IPS-18a (cell line): ENCODE results near the gene GPR146.

Experiments used
- H3K27ac ChIP-seq: one replicate; pipeline ENCODE4 v1.5.1; 2013; ENCODE audit warnings: low read length
- H3K27me3 ChIP-seq: one replicate; pipeline ENCODE4 v1.6.1; 2013; ENCODE audit warnings: mild to moderate bottlenecking, low read length; ENCODE audit not compliant: control insufficient read depth, insufficient read depth
- H3K36me3 ChIP-seq: one replicate; pipeline ENCODE4 v1.6.1; 2013; ENCODE audit warnings: low read depth, low read length; ENCODE audit not compliant: control insufficient read depth
- H3K4me1 ChIP-seq: one replicate; pipeline ENCODE4 v1.6.1; 2013; ENCODE audit warnings: low read depth, low read length; ENCODE audit not compliant: control insufficient read depth
- H3K4me3 ChIP-seq: one replicate; pipeline ENCODE4 v1.5.1; 2013; ENCODE audit warnings: low read length
- H3K9ac ChIP-seq: one replicate; pipeline ENCODE4 v1.6.1; 2013; ENCODE audit warnings: mild to moderate bottlenecking, low read length, moderate library complexity
- H3K9me3 ChIP-seq: one replicate; pipeline ENCODE4 v1.6.1; 2013; ENCODE audit warnings: low read depth, low read length; ENCODE audit not compliant: control insufficient read depth

Gene GPR146

DNA sequence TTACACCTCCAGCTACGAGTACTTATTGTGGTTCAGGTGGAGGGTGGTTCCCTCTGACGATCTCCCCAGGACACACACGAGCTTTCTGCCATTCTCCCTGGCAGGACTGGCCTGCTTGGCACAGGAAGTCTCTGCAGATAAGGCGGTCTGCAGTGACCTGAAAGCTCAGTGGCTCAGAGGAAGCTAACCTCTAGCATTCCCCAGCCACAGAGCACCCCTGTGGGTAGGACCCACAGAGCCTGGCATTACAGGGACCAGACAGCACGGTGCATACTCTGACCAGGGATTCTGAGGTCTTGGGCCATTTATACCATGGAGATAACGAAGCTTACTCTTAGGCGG, 1.9 kb upstream of the GPR146 start:
- Histone ChIP-seq H3K4me1 (peaks cover 16% of the 10 kb centered on the region), H3K9ac (no peak overlapping the region), H3K4me3 (no peak overlapping the region), H3K27ac (no peak overlapping the region), H3K27me3 (no peaks in the 10 kb centered on the region), H3K9me3 (no peaks in the 10 kb centered on the region), H3K36me3 (no peaks in the 10 kb centered on the region)

DNA sequence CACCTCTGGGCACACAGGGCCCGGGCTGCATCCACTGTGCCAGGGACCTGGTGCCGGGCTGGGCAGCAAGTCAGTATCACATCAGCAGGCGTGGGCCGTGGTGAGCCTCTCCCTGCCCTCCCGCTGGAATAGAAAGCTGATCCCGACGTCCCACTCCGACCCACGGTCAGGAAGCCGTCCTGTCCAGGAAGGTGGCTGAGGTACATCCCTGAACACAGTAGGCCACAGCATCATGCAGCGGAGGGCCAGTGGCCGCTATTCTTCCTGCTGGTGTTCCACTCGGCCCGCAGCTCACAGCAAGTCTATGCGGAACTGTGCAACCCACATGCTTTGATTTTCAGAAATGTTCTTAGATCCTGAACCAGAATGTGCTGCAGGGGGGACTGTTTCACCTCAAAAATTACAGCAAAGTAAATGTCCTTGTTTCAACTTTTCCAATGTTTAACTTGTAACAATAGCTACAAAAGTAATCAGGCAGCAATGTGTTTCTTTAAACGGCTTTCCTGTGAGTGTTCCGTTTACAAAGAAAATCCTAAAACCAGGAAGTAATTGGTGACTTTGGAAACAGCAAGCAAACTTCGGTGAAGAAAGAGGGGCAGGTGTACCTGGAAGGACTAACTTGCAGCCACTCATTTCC, 676 bp upstream of the GPR146 start:
- H3K27me3 ChIP-seq, result no peaks in the 10 kb centered on the region
- peak overlapping the region; percentile 54 for H3K4me3 ChIP-seq
- peak overlapping the region; percentile 70 for H3K9ac ChIP-seq
- no peaks in the 10 kb centered on the region for H3K36me3 ChIP-seq
- peak overlapping the region; percentile 60 for H3K27ac ChIP-seq
- H3K9me3 ChIP-seq, result no peaks in the 10 kb centered on the region
- peaks cover 16% of the 10 kb centered on the region for H3K4me1 ChIP-seq

GRCh38 chr7:1045069-1046063, 1.0 kb downstream of the GPR146 start:
- no peak overlapping the region for H3K9ac ChIP-seq
- no peak overlapping the region for H3K27ac ChIP-seq
- H3K27me3 ChIP-seq, result no peaks in the 10 kb centered on the region
- peak overlapping the region; percentile 57 for H3K4me3 ChIP-seq
- H3K36me3 ChIP-seq, result no peaks in the 10 kb centered on the region
- H3K9me3 ChIP-seq, result no peaks in the 10 kb centered on the region
- H3K4me1 ChIP-seq, result peaks cover 16% of the 10 kb centered on the region

- Histone ChIP-seq H3K9me3 (no peaks in the 10 kb centered on the region), H3K4me3 (no peak overlapping the region), H3K9ac (no peak overlapping the region), H3K36me3 (no peaks in the 10 kb centered on the region), H3K4me1 (peaks cover 16% of the 10 kb centered on the region), H3K27ac (no peak overlapping the region), H3K27me3 (no peaks in the 10 kb centered on the region)
Observed at GRCh38 chr7:1046722-1047679, 2.7 kb downstream of the GPR146 start.

- Histone ChIP-seq H3K4me3 (no peak overlapping the region), H3K27me3 (no peaks in the 10 kb centered on the region), H3K36me3 (no peaks in the 10 kb centered on the region), H3K9ac (no peak overlapping the region), H3K9me3 (no peaks in the 10 kb centered on the region), H3K4me1 (peaks cover 17% of the 10 kb centered on the region), H3K27ac (no peak overlapping the region)
Observed at GRCh38 chr7:1049006-1049741, 4.8 kb downstream of the GPR146 start.

GRCh38 chr7:1049801-1050200, 5.5 kb downstream of the GPR146 start:
- Histone ChIP-seq H3K4me3 (no peak overlapping the region), H3K9ac (no peak overlapping the region), H3K4me1 (peaks cover 17% of the 10 kb centered on the region), H3K9me3 (no peaks in the 10 kb centered on the region), H3K27ac (no peak overlapping the region), H3K27me3 (no peaks in the 10 kb centered on the region), H3K36me3 (no peaks in the 10 kb centered on the region)

DNA sequence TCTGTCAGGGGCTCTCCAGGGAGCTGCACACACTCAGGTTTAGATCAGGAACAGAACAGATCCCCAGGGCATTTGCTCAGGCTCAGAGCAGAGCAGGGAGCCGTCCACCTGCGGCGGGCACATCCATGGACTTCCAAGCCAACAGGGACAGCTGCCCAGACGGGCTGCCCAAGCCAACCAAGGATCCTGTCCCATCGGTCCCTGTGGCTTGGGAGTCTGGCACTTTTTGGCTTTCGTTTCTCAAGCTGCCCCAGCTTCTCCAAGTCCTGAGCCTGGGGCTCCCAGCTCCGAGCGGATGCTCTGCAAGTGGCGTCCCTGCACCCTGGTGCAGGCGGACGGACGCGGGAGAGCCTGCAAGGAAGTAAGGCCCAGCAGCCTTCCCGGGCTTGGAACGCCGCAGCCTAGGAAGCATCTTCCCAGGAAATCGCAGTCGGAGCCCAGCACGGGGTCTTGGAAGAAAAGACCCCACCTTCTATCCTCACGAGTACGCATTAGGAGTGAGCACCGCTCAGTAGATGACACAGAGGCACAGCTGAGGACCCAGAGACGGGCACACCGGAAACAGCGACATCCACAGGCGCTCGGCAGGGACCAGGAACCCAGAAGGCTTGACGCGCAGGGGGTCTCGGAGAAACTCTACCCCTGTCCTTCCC, 6.0 kb downstream of the GPR146 start:
- Histone ChIP-seq H3K9ac (no peak overlapping the region), H3K27me3 (no peaks in the 10 kb centered on the region), H3K4me3 (no peak overlapping the region), H3K36me3 (no peaks in the 10 kb centered on the region), H3K9me3 (no peaks in the 10 kb centered on the region), H3K4me1 (peaks cover 12% of the 10 kb centered on the region), H3K27ac (no peak overlapping the region)

DNA sequence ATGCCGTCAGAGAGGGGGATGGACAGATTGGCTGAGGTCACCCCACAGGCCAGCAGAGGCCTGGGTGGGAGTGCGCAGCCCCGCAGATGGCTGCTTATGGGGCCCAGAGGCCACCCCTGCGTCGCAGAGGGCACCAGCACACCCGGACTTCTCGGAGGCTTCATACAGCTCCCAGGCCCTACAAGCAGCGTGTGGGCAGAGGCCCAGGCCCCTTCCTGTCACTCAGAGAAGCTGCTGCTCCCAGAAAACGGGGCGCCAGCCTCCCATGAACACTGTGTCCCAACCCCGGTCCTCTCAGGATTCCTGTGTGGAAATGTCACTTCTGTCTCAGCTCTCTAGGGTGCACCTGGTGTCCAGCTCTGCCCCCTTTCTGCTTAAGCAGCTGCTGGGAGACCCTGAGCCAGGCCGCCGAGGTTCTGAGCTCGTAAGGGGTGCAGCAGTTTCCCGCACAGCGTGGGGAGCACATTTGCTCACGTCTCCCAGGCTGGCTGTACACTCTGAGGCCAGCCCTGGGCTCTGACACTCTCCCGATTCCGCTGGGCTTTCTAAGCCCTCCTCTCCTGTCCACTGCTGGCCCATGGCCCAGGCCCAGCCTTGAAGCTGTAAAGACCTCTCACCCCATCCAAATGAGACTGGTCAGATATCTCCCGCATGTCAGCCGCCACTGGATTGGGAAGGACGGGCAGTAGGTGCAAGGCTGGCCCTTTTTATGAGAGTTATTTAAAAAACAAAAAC, 6.8 kb downstream of the GPR146 start:
- no peaks in the 10 kb centered on the region for H3K36me3 ChIP-seq
- no peak overlapping the region for H3K9ac ChIP-seq
- no peak overlapping the region for H3K4me3 ChIP-seq
- no peaks in the 10 kb centered on the region for H3K27me3 ChIP-seq
- no peaks in the 10 kb centered on the region for H3K9me3 ChIP-seq
- peaks cover 11% of the 10 kb centered on the region for H3K4me1 ChIP-seq
- H3K27ac ChIP-seq, result no peak overlapping the region

GRCh38 chr7:1052031-1052818, 7.9 kb downstream of the GPR146 start:
- Histone ChIP-seq H3K4me1 (peaks cover 11% of the 10 kb centered on the region), H3K9ac (no peak overlapping the region), H3K4me3 (no peak overlapping the region), H3K36me3 (no peaks in the 10 kb centered on the region), H3K27ac (no peak overlapping the region), H3K9me3 (no peaks in the 10 kb centered on the region), H3K27me3 (no peaks in the 10 kb centered on the region)
